GM23248 (cell line): ENCODE results near the gene ROR1. TPM values are rescaled to one million over a fixed set of nuclear protein-coding genes. Genes with fewer than 3 reads are reported as not detected.

Source experiments
- DNase-seq: peaks from one replicate; pipeline ENCODE4 v3.0.0-alpha.2; 2015
- H2AFZ ChIP-seq: fragments of 200-600 bp; sonication (generic); 2 replicates; pipeline ENCODE4 v1.6.1; 2016; ENCODE audit warnings: antibody characterized with exemption
- H3F3A ChIP-seq: fragments of 200-600 bp; sonication (generic); 2 replicates; pipeline ENCODE4 v1.6.1; 2016; ENCODE audit warnings: mild to moderate bottlenecking, antibody characterized with exemption, mixed run types; ENCODE audit not compliant: insufficient read depth
- H3K27ac ChIP-seq: fragments of 200-600 bp; sonication (generic); 2 replicates; pipeline ENCODE4 v1.5.1; 2016; ENCODE audit warnings: mild to moderate bottlenecking
- H3K27me3 ChIP-seq: fragments of 200-600 bp; sonication (generic); replicated peaks from 2 replicates; pipeline ENCODE4 v1.6.1; 2016; ENCODE audit warnings: mild to moderate bottlenecking; ENCODE audit not compliant: insufficient read depth
- H3K36me3 ChIP-seq: fragments of 200-600 bp; sonication (generic); 2 replicates; pipeline ENCODE4 v1.6.1; 2016; ENCODE audit warnings: low read depth, mild to moderate bottlenecking
- H3K4me1 ChIP-seq: fragments of 200-600 bp; sonication (generic); 2 replicates; pipeline ENCODE4 v1.6.1; 2016; ENCODE audit warnings: mild to moderate bottlenecking; ENCODE audit not compliant: insufficient read depth
- H3K4me2 ChIP-seq: fragments of 200-600 bp; sonication (generic); one replicate; pipeline ENCODE4 v1.6.1; 2016; ENCODE audit warnings: mild to moderate bottlenecking; ENCODE audit not compliant: unreplicated experiment
- H3K4me3 ChIP-seq: fragments of 200-600 bp; sonication (generic); 2 replicates; pipeline ENCODE4 v1.5.1; 2016; ENCODE audit warnings: mild to moderate bottlenecking
- H3K79me2 ChIP-seq: fragments of 200-600 bp; sonication (generic); 2 replicates; pipeline ENCODE4 v1.6.1; 2016; ENCODE audit warnings: mild to moderate bottlenecking; ENCODE audit not compliant: insufficient read depth
- H3K9ac ChIP-seq: fragments of 200-600 bp; sonication (generic); 2 replicates; pipeline ENCODE4 v1.6.1; 2016; ENCODE audit warnings: mild to moderate bottlenecking
- H3K9me2 ChIP-seq: fragments of 200-600 bp; sonication (generic); 2 replicates; pipeline ENCODE4 v1.6.1; 2016; ENCODE audit warnings: mixed run types, mild to moderate bottlenecking, moderate library complexity; ENCODE audit not compliant: insufficient read depth
- H3K9me3 ChIP-seq: fragments of 200-600 bp; sonication (generic); one replicate; pipeline ENCODE4 v1.6.1; 2017; ENCODE audit warnings: low read depth
- H4K20me1 ChIP-seq: fragments of 200-600 bp; sonication (generic); 2 replicates; pipeline ENCODE4 v1.6.0; 2016; ENCODE audit not compliant: insufficient read depth
- EZH2 ChIP-seq: fragments of 200-600 bp; sonication (generic); IDR thresholded peaks from 2 replicates; pipeline ENCODE4 v1.6.1; 2018; ENCODE audit warnings: antibody characterized with exemption, mild to moderate bottlenecking; ENCODE audit not compliant: insufficient read depth, poor library complexity, severe bottlenecking
- EZH2phosphoT487 ChIP-seq: fragments of 200-600 bp; sonication (generic); IDR thresholded peaks from 2 replicates; pipeline ENCODE4 v1.6.1; 2018; ENCODE audit warnings: antibody characterized with exemption, moderate library complexity, mild to moderate bottlenecking, low read depth; ENCODE audit not compliant: insufficient read depth
- WGBS, 2 experiments: methylation state at CpG; one replicate each; pipeline ENCODE4 v1.1.6; 2015 to 2017; ENCODE audit warnings: low lambda C conversion rate in 2 of 2, low coverage in 1 of 2; ENCODE audit errors: missing lambda C conversion rate in 2 of 2; 5-methylcytosine and 5-hydroxymethylcytosine counted together
- in situ Hi-C: fragments of 300-500 bp; cut with MboI; formaldehyde crosslinking; loops from 2 replicates; pipeline ENCODE4 v1.15.0; 2020
- polyA plus RNA-seq: library from polyadenylated mRNA; unstranded; fragments of >200 nt; fragmentation: Nextera tagmentation; extraction: Ambion mirVana; gene quantifications from 2 replicates; pipeline ENCODE4 v1.2.1, GENCODE V29; 2016
- total RNA-seq: library from RNA; depleted of rRNA; stranded (reverse); fragments of >200 nt; shearing (Covaris generic); gene quantifications from 2 replicates; pipeline ENCODE4 v1.2.3, GENCODE V29; 2014

Gene ROR1
- total and polyA plus RNA-seq, 2 experiments from 2014 or later, result 12.0 to 13.3 TPM

DNA sequence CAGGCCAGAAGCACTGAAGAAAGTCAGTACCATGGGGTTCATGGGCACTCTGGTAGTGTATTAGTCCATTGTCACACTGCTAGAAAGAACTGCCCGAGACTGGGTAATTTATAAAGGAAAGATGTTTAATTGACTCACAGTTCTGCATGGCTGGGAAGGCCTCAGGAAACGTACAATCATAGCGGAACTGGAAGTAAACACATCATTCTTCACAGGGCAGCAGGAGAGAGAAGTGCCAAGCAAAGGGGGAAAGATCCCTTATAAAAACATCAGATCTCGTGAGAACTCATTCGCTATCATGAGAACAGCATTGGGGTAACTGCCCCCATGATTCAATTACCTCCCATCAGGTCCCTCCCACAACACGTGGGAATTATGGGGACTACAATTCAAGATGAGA is 20.2 kb upstream of the ROR1 start:
- in situ Hi-C loops, result no loop called here
- no peak overlapping the region for H3K4me2 ChIP-seq

DNA sequence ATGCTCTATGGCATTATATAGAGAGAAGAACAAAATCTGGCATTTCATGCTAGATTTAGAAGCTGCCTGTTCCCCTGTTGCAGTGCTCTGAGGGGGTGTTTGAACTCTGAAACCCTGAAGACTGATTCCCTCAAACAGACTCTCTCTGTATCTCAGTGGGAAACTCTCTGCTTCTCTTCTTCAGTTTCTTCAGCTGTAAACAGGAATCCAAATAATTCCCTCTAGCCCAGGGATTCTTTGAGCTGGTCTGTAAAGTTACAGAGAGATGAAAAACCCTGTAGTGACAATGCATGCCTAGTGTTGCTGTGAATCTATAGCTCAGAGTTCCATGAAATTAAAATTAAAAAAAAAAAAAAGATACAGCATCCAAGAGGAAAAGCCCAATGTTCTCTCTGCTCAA is 17.0 kb upstream of the ROR1 start:
- Histone ChIP-seq H3K27ac (no peak overlapping the region), H3K9me3 (no peaks in the 10 kb centered on the region), H3K36me3 (no peaks in the 10 kb centered on the region), H3K4me3 (no peak overlapping the region), H3K4me2 (no peak overlapping the region), H3K79me2 (no peaks in the 10 kb centered on the region), H3K27me3 (no peaks in the 10 kb centered on the region), H3K4me1 (no peaks in the 10 kb centered on the region), H2AFZ (no peak overlapping the region), H3F3A (no peaks in the 10 kb centered on the region), H3K9me2 (no peaks in the 10 kb centered on the region), H4K20me1 (no peaks in the 10 kb centered on the region), H3K9ac (no peak overlapping the region)
- DNase-seq, result no peak
- in situ Hi-C loops, result no loop called here
- TF ChIP-seq EZH2 (no peak), EZH2phosphoT487 (no peak)

More for the DNA sequence above, 20.2 kb upstream of the ROR1 start:
- Histone ChIP-seq H3K36me3 (no peaks in the 10 kb centered on the region), H2AFZ (no peak overlapping the region), H3K9me2 (no peaks in the 10 kb centered on the region), H3K9me3 (no peaks in the 10 kb centered on the region), H3K27me3 (no peaks in the 10 kb centered on the region), H3K79me2 (no peaks in the 10 kb centered on the region), H4K20me1 (no peaks in the 10 kb centered on the region), H3F3A (no peaks in the 10 kb centered on the region), H3K4me3 (no peak overlapping the region), H3K4me1 (no peaks in the 10 kb centered on the region), H3K27ac (no peak overlapping the region), H3K9ac (no peak overlapping the region)
- TF ChIP-seq EZH2phosphoT487, result no peak
- no peak for TF ChIP-seq EZH2
- DNase-seq, result no peak
- 66 to 67% methylated on average over 6 of the region's 6 CpGs for WGBS, 2 experiments

DNA sequence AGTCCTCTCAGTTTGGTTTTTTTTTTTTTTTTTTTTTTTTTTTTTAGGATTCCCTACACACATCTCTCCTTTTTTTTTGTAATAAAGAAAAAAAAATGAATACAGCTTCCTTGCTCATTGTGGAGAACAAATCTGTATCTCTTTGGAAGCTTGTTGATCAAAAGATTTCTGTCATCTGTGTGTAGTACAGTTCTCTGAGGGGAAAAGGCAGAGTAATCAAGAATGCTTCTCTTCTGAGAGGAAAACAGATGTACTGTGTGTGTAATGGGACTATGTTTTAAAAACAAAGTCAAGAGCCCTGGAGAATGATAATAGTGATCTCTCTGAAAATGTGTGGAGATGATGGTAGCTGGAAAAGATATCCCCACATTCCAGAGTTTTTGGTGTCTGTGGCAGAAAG is 16.5 kb upstream of the ROR1 start:
- Histone ChIP-seq H3K79me2 (no peaks in the 10 kb centered on the region), H3K36me3 (no peaks in the 10 kb centered on the region), H3K27me3 (no peaks in the 10 kb centered on the region), H3K4me1 (no peaks in the 10 kb centered on the region), H3K4me2 (no peak overlapping the region), H3F3A (no peaks in the 10 kb centered on the region), H4K20me1 (no peaks in the 10 kb centered on the region), H3K9me2 (no peaks in the 10 kb centered on the region), H3K9me3 (no peaks in the 10 kb centered on the region), H2AFZ (no peak overlapping the region), H3K4me3 (no peak overlapping the region), H3K9ac (no peak overlapping the region), H3K27ac (no peak overlapping the region)
- TF ChIP-seq EZH2phosphoT487, result no peak
- TF ChIP-seq EZH2, result no peak
- in situ Hi-C loops, result no loop called here
- no peak for DNase-seq

DNA sequence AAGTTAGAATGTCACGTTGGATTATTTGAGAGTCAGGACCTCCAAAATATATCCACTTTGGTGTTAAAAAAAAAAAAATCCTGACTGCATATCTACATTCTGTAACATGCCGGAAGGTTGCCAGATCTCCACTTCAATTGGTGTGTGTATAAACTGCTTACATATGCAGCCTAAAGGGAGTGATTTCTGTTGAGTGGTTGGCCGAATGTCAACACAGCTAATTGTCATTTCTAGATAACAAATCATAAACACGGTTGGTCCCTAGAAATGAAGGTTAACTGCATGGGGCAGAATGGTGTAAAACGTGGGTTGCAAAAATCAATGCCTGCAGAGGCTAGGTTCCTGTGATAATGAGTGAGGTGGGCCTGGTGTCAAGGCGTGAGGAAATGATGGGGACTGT is 15.0 kb upstream of the ROR1 start:
- Histone ChIP-seq H2AFZ (no peak overlapping the region), H3K9me2 (no peaks in the 10 kb centered on the region), H3K79me2 (no peaks in the 10 kb centered on the region), H3K36me3 (no peaks in the 10 kb centered on the region), H3K27me3 (no peaks in the 10 kb centered on the region), H3K27ac (no peak overlapping the region), H3K9ac (no peak overlapping the region), H3F3A (no peaks in the 10 kb centered on the region), H3K9me3 (peaks cover 5% of the 10 kb centered on the region), H4K20me1 (no peaks in the 10 kb centered on the region), H3K4me1 (no peaks in the 10 kb centered on the region), H3K4me2 (no peak overlapping the region), H3K4me3 (no peak overlapping the region)
- no peak for DNase-seq
- no peak for TF ChIP-seq EZH2phosphoT487
- no peak for TF ChIP-seq EZH2
- 73 to 77% methylated on average over 6 of the region's 6 CpGs for WGBS, 2 experiments
- in situ Hi-C loops, result no loop called here

DNA sequence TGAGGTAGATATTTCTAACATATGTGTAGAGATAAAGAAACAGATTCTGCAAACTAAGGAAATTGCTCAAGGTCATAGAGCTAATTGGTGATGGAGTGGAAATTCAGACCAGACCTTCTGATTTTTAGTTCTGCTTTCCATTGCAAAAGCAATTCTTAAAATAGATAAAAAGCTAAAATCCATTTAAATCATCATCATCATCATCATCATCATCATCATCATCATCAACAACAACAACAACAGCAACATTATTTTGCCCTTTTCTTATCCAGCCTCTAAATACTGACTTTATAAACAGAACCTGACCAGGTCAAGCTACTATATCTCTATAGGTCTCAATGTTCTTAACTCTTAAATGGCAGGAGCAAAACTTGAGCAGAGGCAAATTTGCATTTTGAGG is 14.0 kb upstream of the ROR1 start:
- no peak for DNase-seq
- Histone ChIP-seq H3K27ac (no peak overlapping the region), H3F3A (no peaks in the 10 kb centered on the region)

More for the DNA sequence above, 14.0 kb upstream of the ROR1 start:
- Histone ChIP-seq H2AFZ (no peak overlapping the region), H3K4me1 (no peaks in the 10 kb centered on the region), H3K9ac (no peak overlapping the region), H3K27me3 (no peaks in the 10 kb centered on the region), H3K4me2 (no peak overlapping the region), H3K36me3 (no peaks in the 10 kb centered on the region), H3K9me2 (no peaks in the 10 kb centered on the region), H3K4me3 (no peak overlapping the region), H3K79me2 (no peaks in the 10 kb centered on the region), H3K9me3 (peaks cover 5% of the 10 kb centered on the region), H4K20me1 (no peaks in the 10 kb centered on the region)
- no peak for TF ChIP-seq EZH2
- no peak for TF ChIP-seq EZH2phosphoT487
- in situ Hi-C loops, result no loop called here
